Spleen (tissue), 11 donors: ENCODE data around the gene YKT6. TPM values are rescaled to one million over a fixed set of nuclear protein-coding genes. Genes with fewer than 3 reads are reported as not detected.

ENCODE experiments used
- DNase-seq: peaks from one replicate; pipeline ENCODE4 v3.0.0-alpha.2; 2020
- H3K27ac ChIP-seq, 8 donors: fragments of 200-600 bp; sonication (generic) in 7 of 8; 1 replicate in 4 of 8; 2 replicates in 4 of 8; pipeline versions ENCODE4 v1.5.0 to v1.8.0; 2016 to 2021; ENCODE audit warnings: inconsistent platforms in 4 of 8, mild to moderate bottlenecking in 4 of 8, moderate library complexity in 1 of 8
- H3K27me3 ChIP-seq, 7 donors: fragments of 200-600 bp; sonication (generic) in 6 of 7; replicated peaks in 1 of 7; 1 replicate in 4 of 7; 2 replicates in 3 of 7; pipeline versions ENCODE4 v1.5.0 to v1.8.0; 2016 to 2021; ENCODE audit warnings: inconsistent platforms in 3 of 7, mild to moderate bottlenecking in 1 of 7
- H3K36me3 ChIP-seq, 6 donors: fragments of 200-600 bp; sonication (generic) in 5 of 6; 1 replicate in 4 of 6; 2 replicates in 2 of 6; pipeline versions ENCODE4 v1.5.0 to v1.8.0; 2016 to 2021; ENCODE audit warnings: inconsistent platforms in 2 of 6
- H3K4me1 ChIP-seq, 6 donors: fragments of 200-600 bp; sonication (generic) in 5 of 6; 1 replicate in 3 of 6; 2 replicates in 3 of 6; pipeline versions ENCODE4 v1.5.0 to v1.8.0; 2016 to 2021; ENCODE audit warnings: inconsistent platforms in 3 of 6
- H3K4me3 ChIP-seq, 8 donors: fragments of 200-600 bp; sonication (generic) in 7 of 8; 1 replicate in 4 of 8; 2 replicates in 4 of 8; pipeline versions ENCODE4 v1.5.0 to v1.8.0; 2016 to 2021; ENCODE audit warnings: inconsistent platforms in 4 of 8, mild to moderate bottlenecking in 4 of 8, moderate library complexity in 2 of 8
- H3K9me3 ChIP-seq, 8 donors: fragments of 200-600 bp; sonication (generic) in 7 of 8; 1 replicate in 4 of 8; 2 replicates in 4 of 8; pipeline versions ENCODE4 v1.5.0 to v1.8.0; 2016 to 2021; ENCODE audit warnings: inconsistent platforms in 4 of 8
- CTCF ChIP-seq, 11 experiments: fragments of 200-600 bp in 7 of 11; fragments of 450-650 bp in 4 of 11; sonication (generic) in 4 of 11; IDR thresholded peaks in 8 of 11; conservative IDR thresholded peaks in 3 of 11; 1 replicate in 7 of 11; 2 replicates in 4 of 11; pipeline versions ENCODE4 v1.4.0 to v1.8.0; 2016 to 2021; ENCODE audit warnings: antibody characterized with exemption in 11 of 11, inconsistent platforms in 4 of 11, mild to moderate bottlenecking in 1 of 11
- POLR2A ChIP-seq, 3 donors: fragments of 450-650 bp; IDR thresholded peaks; one replicate each; pipeline ENCODE4 v1.5.1; 2017; ENCODE audit warnings: antibody characterized with exemption in 3 of 3, mild to moderate bottlenecking in 1 of 3
- POLR2AphosphoS5 ChIP-seq, 3 donors: sonication (generic); formaldehyde crosslinking; IDR thresholded peaks; one replicate each; pipeline ENCODE4 v1.5.1; 2017; ENCODE audit warnings: antibody characterized with exemption in 3 of 3
- WGBS, 5 donors: extraction: QIAGEN DNeasy Blood & Tissue Kit in 3 of 5; methylation state at CpG; one replicate each; pipeline versions ENCODE4 v1.1.5 to v1.1.7; 2013 to 2018; 5-methylcytosine and 5-hydroxymethylcytosine counted together
- intact Hi-C: fragments of 100-400 bp; cut with DNase I; formaldehyde crosslinking; loops from one replicate; pipeline ENCODE4 v1.15.0; 2023; ENCODE audit warnings: low total_unique reads
- polyA plus RNA-seq, 3 donors: library from polyadenylated mRNA; stranded (reverse); fragments of 200-250 nt; gene quantifications; one replicate each; pipeline ENCODE4 v1.2.1, GENCODE V29; 2013
- total RNA-seq, 7 donors: library from RNA; depleted of rRNA in 3 of 7; stranded (reverse); fragments of >200 nt in 3 of 7; fragmentation: NEBNext Ultra II Directional in 4 of 7; extraction: Animal tissue kit (Norgen Biotek cat#: 25700) in 4 of 7; gene quantifications; one replicate each; pipeline versions ENCODE4 v1.1.0 to v1.2.1, GENCODE V29; 2016 to 2021
- donor health status: healthy with polysubstance abuse.
- donor health status: DM: no; HTN: no; CAD: no; lungs with moderate emphysema.
- donor health status: DM: no; HTN: no; CAD: no.
- donor health status: Bipolar disorder and iron deficiency.
- donor health status: healthy.
- donor health status: DM: no; HTN: no; CAD: no.
- donor health status: DM: yes; HTN: yes; CAD: no.

Gene YKT6
- total and polyA plus RNA-seq, 10 donors = 26.9 to 66.4 (median 55.4) TPM

- Histone ChIP-seq H3K4me1 (peaks cover 23 to 49% (median 29%) of the 10 kb centered on the region in 6 donors), H3K9me3 (no peaks in the 10 kb centered on the region), H3K27ac (peak overlapping the region in 7 of 8 donors; percentile 68 to 87 (median 79)), H3K4me3 (no peak overlapping the region), H3K27me3 (peaks cover 0 to 9% (median 0%) of the 10 kb centered on the region in 7 donors), H3K36me3 (no peaks in the 10 kb centered on the region)
- intact Hi-C loops = no loop called here
- no peak for DNase-seq
- 73 to 88% (median 77%) methylated on average over 17 to 18 of the region's 18 CpGs for WGBS, 5 donors
- peak in 2 of 3 donors; percentile 73 to 85 for TF ChIP-seq POLR2AphosphoS5 (IDR thresholded peaks at IDR 0.05)
- TF ChIP-seq POLR2A (IDR thresholded peaks at IDR 0.05) = no peak
Measured at GRCh38 chr7:44259547-44260457, 59.0 kb downstream of the YKT6 start.

- DNase-seq = no peak
- 28 to 56% (median 50%) methylated on average over 3 to 5 of the region's 5 CpGs for WGBS, 5 donors
- no peak overlapping the region for H3K27ac ChIP-seq
- H3K27me3 ChIP-seq = peaks cover 0 to 9% (median 0%) of the 10 kb centered on the region in 7 donors
- intact Hi-C loops = no loop called here
- no peaks in the 10 kb centered on the region for H3K36me3 ChIP-seq
- no peaks in the 10 kb centered on the region for H3K9me3 ChIP-seq
- TF ChIP-seq POLR2AphosphoS5 (IDR thresholded peaks at IDR 0.05) (no peak), POLR2A (IDR thresholded peaks at IDR 0.05) (no peak), CTCF (IDR thresholded peaks at IDR 0.05 in 8 of 11, conservative IDR thresholded peaks at IDR 0.05 in 3 of 11) (no peak)
- peaks cover 23 to 49% (median 29%) of the 10 kb centered on the region in 6 donors for H3K4me1 ChIP-seq
- H3K4me3 ChIP-seq = no peak overlapping the region
Measured at GRCh38 chr7:44261240-44261639, 60.5 kb downstream of the YKT6 start.

GRCh38 chr7:44262031-44262430 is 61.3 kb downstream of the YKT6 start:
- Histone ChIP-seq H3K27me3 (peaks cover 0 to 9% (median 0%) of the 10 kb centered on the region in 7 donors), H3K27ac (no peak overlapping the region), H3K4me3 (no peak overlapping the region), H3K4me1 (peaks cover 22 to 45% (median 28%) of the 10 kb centered on the region in 6 donors), H3K36me3 (no peaks in the 10 kb centered on the region), H3K9me3 (no peaks in the 10 kb centered on the region)
- no peak for DNase-seq
- TF ChIP-seq CTCF (IDR thresholded peaks at IDR 0.05 in 8 of 11, conservative IDR thresholded peaks at IDR 0.05 in 3 of 11) (no peak), POLR2AphosphoS5 (IDR thresholded peaks at IDR 0.05) (no peak), POLR2A (IDR thresholded peaks at IDR 0.05) (no peak)
- 91 to 96% (median 94%) methylated on average over 5 to 9 of the region's 9 CpGs for WGBS, 5 donors
- intact Hi-C loops = no loop called here

- H3K36me3 ChIP-seq = no peaks in the 10 kb centered on the region
- peaks cover 8 to 30% (median 13%) of the 10 kb centered on the region in 6 donors for H3K4me1 ChIP-seq
- intact Hi-C loops = no loop called here
- peaks cover 0 to 9% (median 0%) of the 10 kb centered on the region in 7 donors for H3K27me3 ChIP-seq
- no peaks in the 10 kb centered on the region for H3K9me3 ChIP-seq
- H3K4me3 ChIP-seq = no peak overlapping the region
- TF ChIP-seq POLR2AphosphoS5 (IDR thresholded peaks at IDR 0.05) (no peak), POLR2A (IDR thresholded peaks at IDR 0.05) (no peak), CTCF (IDR thresholded peaks at IDR 0.05 in 8 of 11, conservative IDR thresholded peaks at IDR 0.05 in 3 of 11) (no peak)
- H3K27ac ChIP-seq = no peak overlapping the region
- DNase-seq = no peak
- WGBS, 5 donors = 83 to 92% (median 86%) methylated on average over 20 of the region's 20 CpGs
Measured at GRCh38 chr7:44263326-44264082, 62.7 kb downstream of the YKT6 start.

Other genes with a start within 250 kb of the YKT6 start
- gene SPDYE1, start 203.1 kb upstream of the YKT6 start, total RNA-seq = not detected
- not detected for gene SPDYE1, start 203.1 kb upstream of the YKT6 start, polyA plus RNA-seq
- 100 to 1,000 TPM; 169 to 257 (median 210) TPM for gene DBNL, start 156.3 kb upstream of the YKT6 start, total RNA-seq
- gene DBNL, start 156.3 kb upstream of the YKT6 start, polyA plus RNA-seq = 100 to 1,000 TPM; 118 to 205 (median 134) TPM
- 1 to 10 TPM in 4 of 7 donors, under 1 TPM in 2, not detected in 1; 0.75 to 2.8 (median 1.2) TPM for gene PGAM2, start 135.4 kb upstream of the YKT6 start, total RNA-seq
- gene PGAM2, start 135.4 kb upstream of the YKT6 start, polyA plus RNA-seq = 1 to 10 TPM; 1.6 to 4.0 (median 2.6) TPM
- 100 to 1,000 TPM in 1 of 7 donors, 10 to 100 TPM in 6; 42.8 to 104 (median 63.4) TPM for gene POLM, start 118.4 kb upstream of the YKT6 start, total RNA-seq
- 10 to 100 TPM; 22.0 to 44.9 (median 30.3) TPM for gene POLM, start 118.4 kb upstream of the YKT6 start, polyA plus RNA-seq
- 100 to 1,000 TPM in 2 of 7 donors, 10 to 100 TPM in 5; 67.5 to 106 (median 88.3) TPM for gene AEBP1, start 96.6 kb upstream of the YKT6 start, total RNA-seq
- 10 to 100 TPM; 41.3 to 71.7 (median 49.7) TPM for gene AEBP1, start 96.6 kb upstream of the YKT6 start, polyA plus RNA-seq
- 10 to 100 TPM; 31.9 to 73.0 (median 40.9) TPM for gene POLD2, start 77.4 kb upstream of the YKT6 start, total RNA-seq
- gene POLD2, start 77.4 kb upstream of the YKT6 start, polyA plus RNA-seq = 10 to 100 TPM; 53.7 to 79.1 (median 69.4) TPM
- 1 to 10 TPM in 1 of 7 donors, not detected in 6; 1.6 TPM for gene MYL7, start 59.6 kb upstream of the YKT6 start, total RNA-seq
- gene MYL7, start 59.6 kb upstream of the YKT6 start, polyA plus RNA-seq = under 1 TPM in 1 of 3 donors, not detected in 2; 0.22 TPM
- gene GCK, start 11.5 kb upstream of the YKT6 start, total RNA-seq = 1 to 10 TPM in 1 of 7 donors, under 1 TPM in 3, not detected in 3; 0.29 to 1.6 (median 0.49) TPM
- 1 to 10 TPM in 2 of 3 donors, under 1 TPM in 1; 0.55 to 1.7 (median 1.2) TPM for gene GCK, start 11.5 kb upstream of the YKT6 start, polyA plus RNA-seq
- gene CAMK2B, start 124.6 kb downstream of the YKT6 start, total RNA-seq = 1 to 10 TPM in 1 of 7 donors, under 1 TPM in 4, not detected in 2; 0.20 to 2.9 (median 0.29) TPM
- gene CAMK2B, start 124.6 kb downstream of the YKT6 start, polyA plus RNA-seq = 1 to 10 TPM in 1 of 3 donors, under 1 TPM in 2; 0.57 to 1.1 (median 0.65) TPM